Mesothelial cell of epicardium (in vitro differentiated cells): ENCODE results near the gene FNBP1L. TPM values are rescaled to one million over a fixed set of nuclear protein-coding genes. Genes with fewer than 3 reads are reported as not detected.
"Not testable (repeated sequence)": the region's sequence is repeated elsewhere in the genome, so short reads cannot be mapped to it uniquely, and the experiment has no call there.

ENCODE experiments used
- DNase-seq, 2 experiments: peaks; one replicate each; pipeline ENCODE4 v3.0.0; 2021; ENCODE audit warnings: low spot score in 2 of 2; ENCODE audit not compliant: unreplicated experiment in 2 of 2
- H3K27ac Mint-ChIP-seq: 2 replicates; pipeline ENCODE4 v1.8.0; 2021; ENCODE audit warnings: mixed read lengths
- H3K27me3 Mint-ChIP-seq: 2 replicates; pipeline ENCODE4 v1.8.0; 2021; ENCODE audit warnings: low read depth, mixed read lengths
- H3K36me3 Mint-ChIP-seq: 2 replicates; pipeline ENCODE4 v1.8.0; 2021; ENCODE audit warnings: mixed read lengths
- H3K4me1 Mint-ChIP-seq: 2 replicates; pipeline ENCODE4 v1.8.0; 2021; ENCODE audit warnings: mixed read lengths
- H3K4me3 Mint-ChIP-seq: 2 replicates; pipeline ENCODE4 v1.8.0; 2021; ENCODE audit warnings: mild to moderate bottlenecking, moderate library complexity, mixed read lengths
- H3K9me3 Mint-ChIP-seq: 2 replicates; pipeline ENCODE4 v1.8.0; 2021; ENCODE audit warnings: mixed read lengths
- CTCF ChIP-seq: fragments of 200-600 bp; sonication (generic); IDR thresholded peaks from one replicate; pipeline ENCODE4 v1.5.0; 2021; ENCODE audit warnings: antibody characterized with exemption; ENCODE audit not compliant: unreplicated experiment
- total RNA-seq: library from RNA; stranded (reverse); gene quantifications from 3 replicates; pipeline ENCODE4 v1.2.1, GENCODE V29; 2021

FNBP1L gene
- total RNA-seq, 1 donor from 2014 or later: 73.7 TPM

GRCh38 chr1:93552741-93553455, 105.0 kb downstream of the FNBP1L start:
- Mint-ChIP-seq H3K9me3 (peaks cover 3% of the 10 kb centered on the region), H3K4me1 (peaks cover 26% of the 10 kb centered on the region), H3K27ac (no peak overlapping the region), H3K4me3 (no peak overlapping the region), H3K36me3 (peaks cover 25% of the 10 kb centered on the region), H3K27me3 (no peaks in the 10 kb centered on the region)
- TF ChIP-seq CTCF: no peak
- no peak for DNase-seq

GRCh38 chr1:93553886-93554490, 106.1 kb downstream of the FNBP1L start:
- H3K36me3 Mint-ChIP-seq: peaks cover 30% of the 10 kb centered on the region
- H3K27ac Mint-ChIP-seq, DNase-seq, H3K4me3 Mint-ChIP-seq, H3K27me3 Mint-ChIP-seq: not testable (repeated sequence)
- peaks cover 26% of the 10 kb centered on the region for H3K4me1 Mint-ChIP-seq
- H3K9me3 Mint-ChIP-seq: peaks cover 14% of the 10 kb centered on the region

GRCh38 chr1:93554883-93555872, 107.3 kb downstream of the FNBP1L start:
- peaks cover 22% of the 10 kb centered on the region for H3K9me3 Mint-ChIP-seq
- no peak overlapping the region for H3K27ac Mint-ChIP-seq
- no peaks in the 10 kb centered on the region for H3K27me3 Mint-ChIP-seq
- TF ChIP-seq CTCF: no peak
- peaks cover 38% of the 10 kb centered on the region for H3K36me3 Mint-ChIP-seq
- DNase-seq: no peak
- peaks cover 26% of the 10 kb centered on the region for H3K4me1 Mint-ChIP-seq
- H3K4me3 Mint-ChIP-seq: no peak overlapping the region

- H3K4me1 Mint-ChIP-seq: peaks cover 26% of the 10 kb centered on the region
- no peak for TF ChIP-seq CTCF
- H3K27me3 Mint-ChIP-seq: no peaks in the 10 kb centered on the region
- no peak overlapping the region for H3K27ac Mint-ChIP-seq
- H3K4me3 Mint-ChIP-seq: no peak overlapping the region
- H3K9me3 Mint-ChIP-seq: peaks cover 22% of the 10 kb centered on the region
- no peak for DNase-seq
- H3K36me3 Mint-ChIP-seq: peaks cover 31% of the 10 kb centered on the region
Measured at GRCh38 chr1:93556291-93556690, 108.4 kb downstream of the FNBP1L start.

- Mint-ChIP-seq H3K4me3 (no peak overlapping the region), H3K9me3 (peaks cover 22% of the 10 kb centered on the region), H3K27me3 (no peaks in the 10 kb centered on the region), H3K4me1 (peaks cover 6% of the 10 kb centered on the region), H3K27ac (no peak overlapping the region), H3K36me3 (peaks cover 36% of the 10 kb centered on the region)
- no peak for DNase-seq
- TF ChIP-seq CTCF: no peak
Measured at GRCh38 chr1:93559045-93559444, 111.1 kb downstream of the FNBP1L start.

GRCh38 chr1:93559695-93560094, 111.8 kb downstream of the FNBP1L start:
- H3K9me3 Mint-ChIP-seq: peaks cover 22% of the 10 kb centered on the region
- H3K4me3 Mint-ChIP-seq: no peak overlapping the region
- H3K4me1 Mint-ChIP-seq: peaks cover 2% of the 10 kb centered on the region
- H3K27me3 Mint-ChIP-seq: no peaks in the 10 kb centered on the region
- no peak for TF ChIP-seq CTCF
- peaks cover 37% of the 10 kb centered on the region for H3K36me3 Mint-ChIP-seq
- H3K27ac Mint-ChIP-seq: no peak overlapping the region
- DNase-seq: no peak
